Erythroblast (primary cell): ENCODE data around the gene ACTN1.
"Not testable (repeated sequence)": the region's sequence is repeated elsewhere in the genome, so short reads cannot be mapped to it uniquely, and the experiment has no call there.

ENCODE experiments used
- GATA1 ChIP-seq: IDR thresholded peaks from 2 replicates; pipeline ENCODE4 v1.6.1; 2011; ENCODE audit warnings: low read depth, mild to moderate bottlenecking, control low read depth, low read length, moderate library complexity
- POLR2A ChIP-seq: IDR thresholded peaks from 2 replicates; pipeline ENCODE4 v1.6.1; 2011; ENCODE audit warnings: mild to moderate bottlenecking, low read length

DNA sequence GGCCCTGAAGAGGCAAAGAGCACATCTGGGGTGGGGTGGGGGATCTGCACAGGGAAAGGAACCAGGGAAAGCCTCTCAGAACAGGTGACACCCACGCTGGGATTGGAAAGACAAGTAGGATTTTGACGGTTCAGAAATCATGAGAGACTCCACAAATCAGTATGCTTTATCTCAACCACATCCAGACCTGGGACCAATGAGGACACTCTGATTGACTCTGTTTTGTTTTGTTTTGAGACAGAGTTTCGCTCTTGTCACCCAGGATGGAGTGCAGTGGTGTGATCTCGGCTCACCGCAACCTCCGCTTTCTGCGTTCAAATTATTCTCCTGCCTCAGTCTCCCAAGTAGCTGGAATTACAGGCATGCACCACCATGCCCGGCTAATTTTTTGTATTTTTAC is 43.0 kb upstream of the ACTN1 start:
- not testable (repeated sequence) for TF ChIP-seq POLR2A, GATA1
